ENCODE results near the gene RFTN2. TPM values are rescaled to one million over a fixed set of nuclear protein-coding genes. Genes with fewer than 3 reads are reported as not detected.

RFTN2 gene
- total and polyA plus RNA-seq, 12 donors, result 1.2 to 15.8 (median 9.3) TPM

- intact Hi-C loops (cut with DNase I), result no loop called here
- Histone ChIP-seq H3K4me3 (no peak overlapping the region), H3K27me3 (no peaks in the 10 kb centered on the region), H3K36me3 (replicated peaks in 1 of 2) (no peaks in the 10 kb centered on the region), H3K9me3 (replicated peaks in 1 of 3) (no peaks in the 10 kb centered on the region), H3K27ac (no peak overlapping the region), H3K4me1 (replicated peaks in 1 of 2) (no peaks in the 10 kb centered on the region)
- no peak for TF ChIP-seq CTCF (IDR thresholded peaks at IDR 0.05)
- TF ChIP-seq POLR2A (IDR thresholded peaks at IDR 0.05), result no peak
- no peak for DNase-seq
Observed at GRCh38 chr2:197633109-197633657, 42.2 kb downstream of the RFTN2 start.

- no peaks in the 10 kb centered on the region for H3K9me3 ChIP-seq (replicated peaks in 1 of 3)
- TF ChIP-seq POLR2A (IDR thresholded peaks at IDR 0.05) (no peak), CTCF (IDR thresholded peaks at IDR 0.05) (no peak)
- 46 to 60% (median 53%) methylated on average over 4 of the region's 4 CpGs for WGBS, 4 donors
- no peaks in the 10 kb centered on the region for H3K36me3 ChIP-seq (replicated peaks in 1 of 2)
- H3K27me3 ChIP-seq, result no peaks in the 10 kb centered on the region
- DNase-seq, result no peak
- H3K4me3 ChIP-seq, result no peak overlapping the region
- intact Hi-C loops (cut with DNase I), result no loop called here
- H3K27ac ChIP-seq, result no peak overlapping the region
- H3K4me1 ChIP-seq (replicated peaks in 1 of 2), result no peaks in the 10 kb centered on the region
Observed at GRCh38 chr2:197628043-197628500, 47.3 kb downstream of the RFTN2 start.

GRCh38 chr2:197626965-197627625, 48.3 kb downstream of the RFTN2 start:
- 81 to 90% (median 87%) methylated on average over 7 of the region's 7 CpGs for WGBS, 4 donors

GRCh38 chr2:197620133-197620532, 55.3 kb downstream of the RFTN2 start:
- DNase-seq, result no peak
- Histone ChIP-seq H3K36me3 (replicated peaks in 1 of 2) (peaks cover 0 to 8% of the 10 kb centered on the region in 2 donors), H3K4me1 (replicated peaks in 1 of 2) (no peaks in the 10 kb centered on the region), H3K4me3 (no peak overlapping the region), H3K9me3 (replicated peaks in 1 of 3) (no peaks in the 10 kb centered on the region), H3K27ac (no peak overlapping the region), H3K27me3 (no peaks in the 10 kb centered on the region)
- TF ChIP-seq CTCF (IDR thresholded peaks at IDR 0.05) (no peak), POLR2A (IDR thresholded peaks at IDR 0.05) (no peak)
- intact Hi-C loops (cut with DNase I), result no loop called here
- 64 to 81% (median 68%) methylated on average over 1 of the region's 1 CpG for WGBS, 4 donors

More at GRCh38 chr2:197626965-197627625, 48.3 kb downstream of the RFTN2 start:
- TF ChIP-seq POLR2A (IDR thresholded peaks at IDR 0.05) (no peak), CTCF (IDR thresholded peaks at IDR 0.05) (no peak)
- Histone ChIP-seq H3K27me3 (no peaks in the 10 kb centered on the region), H3K4me3 (no peak overlapping the region), H3K4me1 (replicated peaks in 1 of 2) (no peaks in the 10 kb centered on the region), H3K27ac (no peak overlapping the region), H3K36me3 (replicated peaks in 1 of 2) (no peaks in the 10 kb centered on the region), H3K9me3 (replicated peaks in 1 of 3) (no peaks in the 10 kb centered on the region)
- no peak for DNase-seq
- intact Hi-C loops (cut with DNase I), result no loop called here
